ENCODE results near the gene USH2A.

Gene USH2A

GRCh38 chr1:216258856-216259255 is 164.4 kb downstream of the USH2A start:
- Histone ChIP-seq H4K20me1 (ENCODE audit: insufficient read depth, low read length, poor library complexity, severe bottlenecking) (no peaks in the 10 kb centered on the region), H3K36me3 (ENCODE audit: insufficient read depth, low read length) (no peaks in the 10 kb centered on the region), H3K4me1 (ENCODE audit: insufficient read depth, low read length, poor library complexity, severe bottlenecking) (no peaks in the 10 kb centered on the region), H3F3A (ENCODE audit: low read depth) (no peaks in the 10 kb centered on the region), H3K79me2 (ENCODE audit: insufficient read depth, low read length) (no peaks in the 10 kb centered on the region), H3K4me3 (ENCODE audit: low read length, poor library complexity, severe bottlenecking) (no peak overlapping the region), H3K27me3 (ENCODE audit: insufficient read depth, low read length, poor library complexity, severe bottlenecking) (no peaks in the 10 kb centered on the region), H3K9me3 (ENCODE audit: insufficient read depth, low read depth, low read length) (no peaks in the 10 kb centered on the region), H3K9me2 (replicated peaks; ENCODE audit: low read depth, low read length) (no peaks in the 10 kb centered on the region; the same call in 1 of the 2 replicates), H2AFZ (ENCODE audit: low read length) (no peak overlapping the region), H3K9ac (ENCODE audit: low read depth, low read length, poor library complexity, severe bottlenecking) (no peak overlapping the region), H3K4me2 (ENCODE audit: low read depth, low read length, poor library complexity, severe bottlenecking) (no peak overlapping the region)
- TF ChIP-seq CTCF (conservative IDR thresholded peaks at IDR 0.05; ENCODE audit: low read length) (no peak), EZH2phosphoT487 (IDR thresholded peaks at IDR 0.05; ENCODE audit: borderline replicate concordance) (no peak)

- H3K4me2 ChIP-seq (ENCODE audit: low read depth, low read length, poor library complexity, severe bottlenecking) = no peak overlapping the region
- H2AFZ ChIP-seq (ENCODE audit: low read length) = no peak overlapping the region
- H3K9ac ChIP-seq (ENCODE audit: low read depth, low read length, poor library complexity, severe bottlenecking) = no peak overlapping the region
- H3K27me3 ChIP-seq (ENCODE audit: insufficient read depth, low read length, poor library complexity, severe bottlenecking) = no peaks in the 10 kb centered on the region
- no peaks in the 10 kb centered on the region for H3K4me1 ChIP-seq (ENCODE audit: insufficient read depth, low read length, poor library complexity, severe bottlenecking)
- H3F3A ChIP-seq (ENCODE audit: low read depth) = no peaks in the 10 kb centered on the region
- no peaks in the 10 kb centered on the region for H3K36me3 ChIP-seq (ENCODE audit: insufficient read depth, low read length)
- H3K79me2 ChIP-seq (ENCODE audit: insufficient read depth, low read length) = no peaks in the 10 kb centered on the region
- H3K9me3 ChIP-seq (ENCODE audit: insufficient read depth, low read depth, low read length) = no peaks in the 10 kb centered on the region
- no peaks in the 10 kb centered on the region; the same call in 1 of the 2 replicates for H3K9me2 ChIP-seq (replicated peaks; ENCODE audit: low read depth, low read length)
- TF ChIP-seq EZH2phosphoT487 (IDR thresholded peaks at IDR 0.05; ENCODE audit: borderline replicate concordance) (no peak), CTCF (conservative IDR thresholded peaks at IDR 0.05; ENCODE audit: low read length) (no peak)
- no peak overlapping the region for H3K4me3 ChIP-seq (ENCODE audit: low read length, poor library complexity, severe bottlenecking)
- H4K20me1 ChIP-seq (ENCODE audit: insufficient read depth, low read length, poor library complexity, severe bottlenecking) = no peaks in the 10 kb centered on the region
These were observed 164.9 kb downstream of the USH2A start for GRCh38 chr1:216258386-216258785.

- Histone ChIP-seq H3K27me3 (ENCODE audit: insufficient read depth, low read length, poor library complexity, severe bottlenecking) (no peaks in the 10 kb centered on the region), H3K9me2 (replicated peaks; ENCODE audit: low read depth, low read length) (no peaks in the 10 kb centered on the region; the same call in 1 of the 2 replicates), H3K9me3 (ENCODE audit: insufficient read depth, low read depth, low read length) (no peaks in the 10 kb centered on the region), H3F3A (ENCODE audit: low read depth) (no peaks in the 10 kb centered on the region), H3K79me2 (ENCODE audit: insufficient read depth, low read length) (no peaks in the 10 kb centered on the region), H4K20me1 (ENCODE audit: insufficient read depth, low read length, poor library complexity, severe bottlenecking) (no peaks in the 10 kb centered on the region), H3K9ac (ENCODE audit: low read depth, low read length, poor library complexity, severe bottlenecking) (no peak overlapping the region), H2AFZ (ENCODE audit: low read length) (no peak overlapping the region), H3K4me2 (ENCODE audit: low read depth, low read length, poor library complexity, severe bottlenecking) (no peak overlapping the region), H3K4me3 (ENCODE audit: low read length, poor library complexity, severe bottlenecking) (no peak overlapping the region), H3K4me1 (ENCODE audit: insufficient read depth, low read length, poor library complexity, severe bottlenecking) (no peaks in the 10 kb centered on the region), H3K36me3 (ENCODE audit: insufficient read depth, low read length) (no peaks in the 10 kb centered on the region)
- no peak for TF ChIP-seq CTCF (conservative IDR thresholded peaks at IDR 0.05; ENCODE audit: low read length)
- no peak for TF ChIP-seq EZH2phosphoT487 (IDR thresholded peaks at IDR 0.05; ENCODE audit: borderline replicate concordance)
These were observed 172.4 kb downstream of the USH2A start for GRCh38 chr1:216250861-216251260.
